HG03108 (cell line): ENCODE results near the gene MRPS18A.
A peak's percentile ranks its signal among the peaks of the same experiment; 100 is the strongest.

Source experiments
- ATAC-seq: cut with Tn5 transposase; IDR thresholded peaks from one replicate; pipeline ENCODE4 v1.9.1; 2021; ENCODE audit warnings: moderate library complexity; ENCODE audit not compliant: unreplicated experiment

The MRPS18A gene

DNA sequence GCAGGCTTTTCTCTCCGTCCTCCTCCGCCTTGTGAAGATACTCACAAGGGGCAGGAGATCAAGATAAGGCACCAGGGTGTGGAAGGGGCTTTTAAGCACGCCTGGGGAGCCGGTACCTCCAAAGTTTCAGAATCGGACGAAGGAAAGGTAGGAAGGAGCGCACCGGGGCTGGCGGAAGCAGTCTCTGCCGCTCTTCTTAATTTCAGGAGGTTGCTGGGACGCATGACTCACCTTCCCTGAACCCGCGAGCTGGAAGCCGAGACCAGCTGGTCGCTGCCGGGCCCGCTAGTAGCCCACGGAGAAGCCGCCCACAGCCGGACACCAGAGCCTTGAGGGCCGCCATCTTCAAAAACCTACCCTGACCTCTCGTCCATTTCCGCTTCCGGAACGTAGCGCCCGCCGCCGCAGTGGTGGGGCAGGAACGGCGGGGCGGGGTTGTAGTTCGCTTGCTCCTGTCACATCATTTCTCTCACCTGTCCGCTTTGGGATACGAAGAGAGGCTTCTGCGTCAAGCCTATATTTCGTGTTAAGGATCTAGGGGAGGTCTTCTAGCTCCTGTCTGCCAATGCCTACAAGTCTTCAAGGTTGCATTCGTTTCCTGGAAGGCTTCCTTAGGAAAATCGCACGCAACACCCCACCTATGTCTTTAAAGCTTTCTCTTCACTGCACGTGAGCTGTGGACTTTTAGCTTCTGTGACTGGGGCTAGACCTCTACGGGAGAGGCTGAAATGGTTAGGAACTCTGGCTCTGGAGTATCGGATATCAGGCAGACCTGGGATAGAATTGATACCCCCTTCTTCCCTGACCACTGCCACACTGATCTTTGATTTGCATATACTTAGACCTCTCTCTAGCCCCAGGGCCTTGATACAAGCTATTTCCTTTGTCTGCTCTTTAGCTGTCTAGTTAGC is at the start of gene MRPS18A:
MRPS18A (minus strand) TSS at position 355 of the 911 bp plus-strand sequence; CDS start at position 343, 12 bp downstream.
- ATAC-seq = peak; percentile 85

DNA sequence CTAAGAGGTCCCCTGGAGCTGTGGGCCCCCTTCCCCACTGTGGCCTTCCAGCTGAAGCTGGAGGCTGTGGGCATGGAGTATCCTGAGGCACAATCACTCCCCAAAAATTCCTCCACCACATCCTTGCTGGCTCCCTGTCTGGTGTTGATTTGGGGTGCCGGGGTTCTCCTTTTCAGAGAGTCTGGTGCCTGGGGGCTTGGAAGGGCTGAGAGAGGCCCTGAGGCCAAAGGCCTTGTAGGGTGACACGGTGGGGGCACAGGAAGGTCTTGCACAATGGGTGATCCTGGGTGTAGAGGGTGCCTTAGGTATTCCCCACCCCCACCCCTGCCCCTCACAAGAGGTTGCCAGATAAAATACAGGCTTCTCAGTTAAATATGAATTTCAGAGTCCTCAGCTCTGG is 49.3 kb upstream of the MRPS18A start:
- no peak for ATAC-seq

DNA sequence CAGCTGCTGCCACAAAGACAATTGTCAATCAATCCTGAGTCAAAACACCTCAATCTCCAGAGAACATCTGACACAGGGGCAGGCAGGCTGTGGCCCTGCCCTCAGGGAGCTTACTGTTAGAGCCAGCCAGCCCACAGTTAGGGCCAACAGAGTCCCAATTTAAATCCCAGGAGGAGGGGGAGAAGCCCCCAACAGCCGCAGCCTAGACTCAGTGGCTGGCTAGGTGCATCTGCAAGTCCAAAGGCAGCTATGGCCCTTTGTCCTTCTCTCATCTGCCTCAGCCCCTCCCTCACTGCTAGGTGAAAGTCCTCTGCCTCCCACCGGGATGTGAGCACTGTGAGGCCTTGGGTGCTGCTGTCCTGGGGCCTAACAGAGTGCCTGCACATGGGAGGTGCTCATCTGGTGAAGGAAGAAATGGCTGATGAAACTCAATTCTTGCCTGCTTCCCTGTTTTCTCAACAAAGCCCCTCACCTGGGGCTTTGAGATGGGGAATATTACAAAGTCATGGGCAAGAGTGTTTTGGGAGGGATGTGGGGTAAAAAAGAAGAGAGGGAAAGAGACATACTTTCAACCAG is 48.7 kb upstream of the MRPS18A start:
- no peak for ATAC-seq

DNA sequence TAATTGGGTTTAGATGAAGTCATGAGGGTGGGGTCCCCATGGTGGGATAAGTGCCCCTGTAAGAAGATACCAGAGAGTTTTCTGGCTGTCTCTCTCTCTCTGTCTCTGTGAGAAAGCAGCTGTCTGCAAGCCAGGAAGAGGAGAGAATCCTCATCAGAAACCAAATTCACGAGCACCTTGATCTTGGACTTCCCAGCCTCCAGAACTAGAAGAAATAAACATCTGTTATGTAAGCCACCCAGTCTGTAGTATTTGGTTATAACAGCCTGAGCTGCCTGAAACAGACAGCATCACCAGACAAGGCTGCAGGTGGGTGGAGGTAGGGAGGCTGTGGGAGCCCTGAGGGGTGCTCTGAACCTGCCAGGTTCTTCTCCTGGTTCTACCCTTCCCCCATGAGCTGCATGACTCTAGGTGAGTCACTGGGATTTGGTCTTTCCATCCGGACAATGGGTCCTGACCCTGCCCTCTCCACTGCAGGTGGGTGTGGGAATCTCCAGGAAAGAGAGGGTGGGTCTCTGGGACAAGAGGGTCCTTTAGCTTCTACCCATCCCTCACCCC is 48.1 kb upstream of the MRPS18A start:
- ATAC-seq = no peak

DNA sequence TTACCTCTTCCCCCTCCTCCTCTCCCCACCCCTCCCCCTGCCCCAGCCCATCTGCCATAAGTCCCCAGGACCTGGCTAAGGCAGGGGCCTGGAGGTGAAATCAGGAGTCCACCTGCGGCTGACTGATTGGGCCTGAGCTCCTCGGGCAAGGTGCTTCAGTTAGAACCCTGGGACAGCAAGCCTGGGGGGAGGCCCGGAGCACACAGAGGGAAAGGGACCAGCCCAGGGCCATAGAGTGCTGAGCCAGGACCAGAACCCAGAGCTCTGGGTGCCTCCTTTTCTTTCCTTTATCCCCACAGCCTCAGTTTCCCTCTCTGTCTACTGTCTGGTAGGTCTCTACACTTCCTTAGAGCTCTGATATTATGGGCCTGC is 46.7 kb upstream of the MRPS18A start:
- ATAC-seq = no peak

DNA sequence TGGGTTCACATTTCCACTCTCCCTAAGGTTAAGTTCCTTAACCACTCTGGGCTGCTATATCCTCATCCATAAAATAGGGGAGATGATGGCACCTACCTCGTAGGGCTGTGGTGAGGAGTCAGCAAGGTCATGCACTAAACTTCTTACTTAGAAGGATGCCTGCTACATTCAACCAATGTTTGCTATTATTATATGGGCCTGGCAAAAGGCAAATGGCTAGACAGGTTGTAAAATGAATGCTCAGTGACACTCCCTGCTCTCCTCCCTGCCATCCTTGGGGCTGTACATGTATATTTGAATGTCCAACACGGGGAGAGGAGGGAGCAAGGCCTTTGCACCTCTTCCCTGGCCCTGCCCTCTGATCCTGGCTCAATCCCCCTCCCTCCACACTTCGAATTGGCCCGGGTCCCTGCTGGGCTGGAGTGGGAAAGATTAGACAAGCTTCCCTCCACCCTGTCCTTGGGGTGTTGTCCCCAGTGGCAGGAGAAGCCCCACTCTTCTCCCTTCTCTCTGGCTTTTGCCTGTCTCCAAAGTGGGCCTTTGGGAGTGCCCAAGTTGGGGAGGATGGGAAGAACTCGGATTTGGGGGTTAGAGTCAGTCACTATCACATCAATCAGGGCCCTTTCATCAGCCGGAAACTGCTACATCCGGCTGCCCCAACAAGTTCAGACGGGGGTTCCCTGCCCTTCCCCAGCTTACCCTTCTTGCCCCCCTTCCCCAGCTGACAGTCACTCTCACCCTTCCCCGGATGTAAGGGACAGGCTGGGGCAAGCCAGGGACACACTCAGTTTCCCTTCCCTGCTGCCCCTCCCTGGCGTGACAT is 46.1 kb upstream of the MRPS18A start:
- peak; percentile 68 for ATAC-seq

DNA sequence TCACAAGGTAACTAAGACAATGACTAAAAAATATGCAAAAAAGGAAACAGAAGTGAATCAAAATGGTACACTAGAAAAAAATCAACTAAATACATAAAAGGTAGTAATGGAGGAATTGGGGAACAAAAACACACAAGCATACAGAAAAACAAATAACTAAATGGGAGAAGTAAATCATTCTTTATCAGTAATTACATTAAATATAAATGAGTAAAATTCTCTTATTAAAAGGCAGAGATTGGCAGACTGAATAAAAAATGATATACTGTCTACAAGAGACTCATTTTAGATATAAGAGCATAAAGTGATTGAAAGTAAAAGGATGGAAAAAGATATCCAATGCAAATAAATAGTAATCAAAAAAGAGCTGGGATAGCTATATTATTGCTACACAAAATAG is 43.0 kb upstream of the MRPS18A start:
- ATAC-seq = no peak

DNA sequence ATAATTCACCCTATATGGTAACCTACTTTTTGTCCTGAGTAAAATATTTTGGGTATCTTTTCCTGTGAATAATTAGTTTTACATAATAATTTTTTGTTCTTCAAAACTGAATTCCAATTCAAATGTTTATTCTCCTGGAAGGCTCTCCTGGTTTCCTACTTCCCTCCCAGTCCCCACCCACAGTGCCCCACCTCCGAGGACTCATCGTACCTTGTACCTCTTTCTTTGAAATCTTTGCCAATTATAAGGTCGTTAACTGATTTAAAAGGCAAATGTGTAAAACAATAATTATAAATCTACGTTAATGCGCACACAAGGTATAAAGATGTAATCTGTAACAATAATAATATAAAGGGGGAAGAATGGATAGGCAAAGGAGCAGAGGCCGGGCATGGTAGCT is 41.9 kb upstream of the MRPS18A start:
- ATAC-seq = no peak

DNA sequence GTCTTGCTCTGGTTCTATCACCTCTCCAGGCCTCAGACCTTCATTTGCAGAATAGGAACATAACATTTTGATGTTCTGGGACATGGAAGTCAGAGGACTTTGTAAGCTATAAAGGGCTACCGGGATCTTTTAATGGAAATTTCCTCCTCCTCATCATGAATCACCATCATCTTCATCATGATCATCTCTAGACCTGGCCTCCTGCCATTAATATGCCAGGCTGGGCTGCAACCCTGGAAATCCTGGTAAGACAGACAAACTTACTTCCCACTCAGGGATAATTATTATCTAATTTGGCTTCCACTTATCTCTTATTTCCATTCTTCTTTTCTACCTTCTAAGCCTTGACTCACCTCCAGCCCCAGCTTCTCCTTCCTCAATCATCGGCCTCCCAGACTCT is 41.0 kb upstream of the MRPS18A start:
- ATAC-seq = no peak

DNA sequence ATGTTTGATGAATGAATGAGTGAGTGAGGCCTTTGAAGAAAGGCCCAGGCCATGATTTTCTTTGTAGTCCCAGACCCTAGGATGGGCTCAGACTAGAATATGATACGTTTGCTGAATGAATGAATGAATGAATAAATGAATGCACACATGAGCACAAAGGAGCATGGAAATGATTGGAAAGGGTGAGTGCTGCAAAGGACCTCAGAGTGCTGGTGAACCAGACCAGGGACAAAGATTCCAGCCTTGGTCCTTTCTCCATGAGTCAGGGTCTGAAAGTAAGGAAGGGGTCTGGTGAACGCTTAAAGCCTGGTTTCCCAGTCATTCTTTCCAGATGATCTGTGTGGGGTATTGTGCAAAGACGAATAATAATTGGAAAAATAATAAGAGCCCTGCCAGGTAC is 40.0 kb upstream of the MRPS18A start:
- no peak for ATAC-seq

DNA sequence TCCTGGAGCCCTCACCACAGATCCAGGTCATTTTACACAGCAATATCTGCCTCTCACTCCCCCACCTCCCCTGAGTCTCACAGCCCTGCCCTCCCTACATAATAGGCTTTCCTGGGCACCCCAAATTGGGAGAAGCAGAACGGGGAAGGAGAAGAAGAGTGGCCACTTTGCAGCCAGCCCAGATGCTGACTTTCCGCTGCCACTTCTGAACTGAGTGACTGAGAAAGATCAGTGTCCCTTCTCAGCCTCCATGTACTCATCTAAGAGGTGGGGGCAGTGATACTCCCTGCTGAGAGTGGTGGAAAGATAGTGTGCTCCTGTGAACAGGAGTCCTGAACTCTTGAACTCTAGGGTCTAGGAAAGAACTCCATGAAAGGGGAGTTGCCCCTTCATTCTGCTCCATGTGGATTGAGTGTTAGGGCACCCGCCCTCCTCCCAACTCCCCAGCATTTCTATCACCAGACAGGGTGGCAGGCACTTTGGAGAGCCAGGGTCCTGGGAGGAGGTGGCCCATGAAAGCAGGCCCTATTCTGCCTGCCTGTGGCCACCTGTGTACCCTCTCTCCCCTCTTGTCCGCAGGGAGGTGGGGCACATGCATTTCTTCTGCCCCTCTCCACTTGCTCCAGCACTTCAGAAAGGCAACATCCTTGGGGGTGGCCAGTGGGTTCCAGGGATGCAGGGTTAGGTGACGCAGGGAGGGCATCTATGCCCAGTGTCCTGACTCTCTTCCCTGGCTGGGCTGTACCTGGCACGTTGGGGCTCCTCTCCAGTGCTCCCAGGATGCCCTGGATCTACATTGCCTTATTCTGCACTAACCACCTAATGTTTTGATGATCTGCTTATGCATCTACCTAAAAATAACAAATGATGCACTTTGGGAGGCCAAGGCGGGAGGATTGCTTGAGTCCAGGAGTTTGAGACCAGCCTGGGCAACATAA is 38.3 kb upstream of the MRPS18A start:
- ATAC-seq = no peak

DNA sequence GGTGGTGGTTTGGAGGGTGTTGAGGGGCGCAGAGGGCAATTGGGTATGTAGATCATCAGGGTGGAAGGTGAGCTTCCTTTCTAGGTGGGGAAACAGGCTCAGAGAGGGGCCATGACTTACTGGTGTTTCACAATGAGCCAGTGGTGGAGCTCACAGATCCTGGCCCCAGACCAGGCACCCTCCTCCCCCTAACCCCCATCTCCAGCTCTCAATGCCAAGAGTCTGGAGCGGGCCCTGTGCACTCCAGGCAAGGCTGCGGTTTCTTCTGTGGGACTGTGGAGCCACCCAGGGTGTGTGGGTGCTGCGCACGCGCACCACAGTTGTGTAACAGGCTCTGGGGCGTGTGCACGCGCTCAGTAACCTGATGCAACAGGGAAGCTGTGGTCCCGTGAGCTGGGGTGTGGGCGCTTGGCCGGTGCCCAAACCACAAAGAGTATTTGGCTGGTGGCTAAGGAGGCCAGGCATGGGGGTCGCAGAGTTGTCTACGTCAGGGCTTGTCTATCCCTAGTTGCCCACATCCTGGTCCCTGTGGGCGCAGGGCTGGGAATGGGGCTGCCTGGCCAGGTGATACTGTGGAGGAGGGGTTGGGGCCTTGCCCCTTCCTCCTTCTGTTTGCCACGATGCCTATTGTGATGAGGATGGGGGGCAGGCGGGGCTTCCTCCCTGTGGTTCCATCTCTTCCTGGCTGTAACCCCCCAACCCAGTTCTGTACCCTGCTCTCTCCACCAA is 37.5 kb upstream of the MRPS18A start:
- peak; percentile 68 for ATAC-seq

DNA sequence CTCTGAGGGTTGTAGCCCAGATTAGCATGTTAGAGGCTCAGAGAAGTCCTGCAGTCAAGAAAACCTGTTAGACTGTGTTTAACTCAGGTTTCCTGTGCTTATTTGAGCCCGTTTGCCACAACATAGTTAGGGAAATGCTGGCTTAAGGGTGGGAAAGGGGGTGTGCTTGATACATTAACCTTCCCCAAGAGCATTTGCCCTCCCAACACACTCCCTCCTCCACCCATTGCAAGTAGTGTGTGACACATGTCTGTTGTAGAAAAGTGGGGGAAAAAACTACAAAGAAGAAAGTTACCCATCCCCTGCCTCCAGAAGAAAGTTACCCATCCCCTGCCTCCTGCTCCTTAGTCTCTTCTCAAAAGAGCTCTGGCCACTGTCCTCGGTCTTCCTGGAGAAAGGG is 36.8 kb upstream of the MRPS18A start:
- no peak for ATAC-seq

DNA sequence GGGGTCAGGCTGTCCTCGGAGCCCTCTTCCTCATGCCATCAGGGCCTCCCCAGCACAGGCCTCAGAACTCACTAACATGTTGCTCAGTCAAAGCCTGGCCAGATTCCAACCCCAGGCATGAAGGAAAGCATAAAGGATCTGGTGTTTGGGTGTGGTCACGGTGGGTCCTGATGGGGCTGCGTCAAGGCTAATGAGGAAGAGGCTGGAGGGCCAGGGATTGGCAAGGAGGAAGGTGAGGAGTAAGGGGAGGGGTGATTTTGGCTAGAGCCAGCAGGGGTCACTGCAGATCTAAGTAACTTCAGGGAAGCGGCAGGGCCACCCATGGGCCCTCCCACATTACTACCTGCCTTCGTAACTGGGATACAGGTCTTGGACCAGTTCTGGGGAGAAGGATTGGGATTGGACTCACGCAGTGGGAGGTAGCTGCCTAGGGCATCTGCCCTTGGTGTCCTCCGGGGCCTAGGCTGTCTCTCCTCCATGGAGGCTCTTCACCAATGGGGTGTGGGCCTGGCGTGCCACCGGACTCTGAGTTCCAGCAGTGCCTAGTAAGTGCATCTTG is 36.2 kb upstream of the MRPS18A start:
- peak; percentile 60 for ATAC-seq

DNA sequence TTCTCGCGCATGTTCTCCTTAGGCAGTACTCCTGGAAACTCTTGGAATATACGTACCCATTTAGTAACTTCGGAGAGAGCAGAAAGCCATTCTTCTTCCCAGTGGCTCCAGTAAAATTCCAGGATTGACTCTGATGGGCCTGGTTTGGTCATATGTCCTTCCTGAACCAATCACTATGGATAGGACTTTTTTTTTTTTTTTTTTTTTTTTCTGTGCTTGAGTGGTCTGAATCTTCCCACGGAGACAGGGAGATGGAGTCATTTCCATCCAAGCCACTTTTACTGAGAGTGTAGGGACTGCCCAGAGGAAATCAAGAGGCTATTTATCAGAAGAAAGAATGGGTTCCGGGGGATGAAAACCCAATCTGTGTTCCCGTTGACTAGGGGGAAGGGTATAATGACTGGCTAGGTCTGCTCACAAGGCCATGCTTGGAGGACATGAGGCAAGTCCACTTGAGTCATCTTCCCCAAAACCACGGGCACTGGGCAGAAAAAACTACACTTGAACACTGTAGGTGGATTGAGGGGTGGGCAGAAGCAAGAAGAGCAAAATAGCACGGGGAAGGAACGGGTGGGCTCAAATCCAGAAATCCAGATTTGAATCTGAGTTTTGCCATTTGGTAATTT is 35.4 kb upstream of the MRPS18A start:
- ATAC-seq = no peak

DNA sequence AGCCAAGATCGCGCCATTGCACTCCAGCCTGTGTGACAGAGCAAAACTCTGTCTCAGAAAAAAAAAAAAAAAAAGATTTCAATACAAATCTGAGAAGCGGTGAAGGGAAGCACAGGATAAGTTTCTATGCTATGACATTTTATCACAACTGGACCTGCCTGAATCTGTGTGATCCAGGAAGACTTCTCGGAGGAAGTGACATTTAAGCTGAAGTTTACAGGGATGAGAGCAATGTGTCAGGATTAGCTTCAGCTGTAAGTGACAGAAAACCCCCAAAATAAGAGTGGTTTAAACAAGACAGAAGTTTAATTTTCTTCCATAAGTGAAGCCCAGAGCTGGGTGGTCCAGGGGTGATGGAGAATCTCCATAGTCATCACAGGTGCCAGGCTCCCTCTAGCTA is 33.4 kb upstream of the MRPS18A start:
- ATAC-seq = no peak

DNA sequence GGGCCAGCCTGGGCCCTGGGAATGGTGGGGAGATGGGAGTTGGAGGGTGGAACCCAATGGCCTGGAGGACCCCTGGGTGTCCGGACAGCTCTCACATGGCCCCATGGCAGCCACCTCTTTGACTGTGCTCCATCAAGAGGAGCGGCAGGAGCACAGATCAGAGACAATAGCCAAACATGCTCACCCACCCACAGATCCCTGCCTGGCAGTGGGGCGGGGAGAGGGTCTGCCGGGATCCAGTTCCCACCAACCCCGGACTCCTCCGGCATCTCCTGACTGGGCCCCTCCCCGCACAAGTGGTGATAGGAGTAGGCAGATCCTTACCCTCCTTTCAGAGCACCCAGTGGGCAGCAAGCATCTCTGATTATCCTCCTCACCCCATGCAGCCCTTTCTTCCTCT is 31.9 kb upstream of the MRPS18A start:
- ATAC-seq = no peak

DNA sequence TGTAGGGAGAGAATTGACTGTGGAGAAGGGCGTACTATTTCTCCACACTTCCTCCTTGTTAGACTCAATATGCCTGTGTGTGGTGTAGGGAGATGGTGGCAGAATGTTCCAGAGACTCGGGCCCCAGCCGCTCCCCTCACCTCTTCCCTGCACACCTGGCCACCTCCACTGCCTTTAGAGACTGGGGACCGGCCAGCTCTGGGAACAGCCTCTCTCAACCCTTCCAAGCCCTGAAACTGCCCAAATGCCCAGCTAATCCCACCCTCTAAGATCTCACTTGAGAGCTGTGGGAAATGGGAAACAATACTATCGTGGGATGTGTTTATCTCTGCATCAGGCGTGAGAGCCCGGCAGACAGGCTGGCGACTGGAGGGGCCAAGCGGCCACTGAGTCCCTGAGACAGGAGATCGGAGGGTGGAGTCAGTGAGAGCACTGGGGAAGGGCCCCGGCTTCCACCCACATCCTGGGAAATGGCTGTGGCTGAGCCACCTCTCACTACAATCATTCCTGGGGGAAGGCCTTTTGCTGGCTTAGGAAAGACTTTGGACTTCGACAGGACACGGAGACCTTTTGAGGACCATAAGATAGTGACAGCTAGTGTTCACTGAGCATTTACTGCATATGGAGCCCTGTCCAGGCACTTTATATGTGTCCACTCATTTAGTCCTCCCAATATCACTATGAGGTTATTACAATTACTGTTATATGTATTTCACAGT is 31.0 kb upstream of the MRPS18A start:
- no peak for ATAC-seq
